Nephron progenitor cell (in vitro differentiated cells): ENCODE data around the gene ANAPC2.

Experiments
- DNase-seq: peaks from one replicate; pipeline ENCODE4 v3.0.0; 2021
- H3K27ac Mint-ChIP-seq: 2 replicates; pipeline ENCODE4 v1.8.0; 2021; ENCODE audit warnings: mild to moderate bottlenecking, moderate library complexity, mixed read lengths
- H3K27me3 Mint-ChIP-seq: 2 replicates; pipeline ENCODE4 v1.8.0; 2021; ENCODE audit warnings: mild to moderate bottlenecking, low read depth, mixed read lengths; ENCODE audit not compliant: poor library complexity
- H3K36me3 Mint-ChIP-seq: 2 replicates; pipeline ENCODE4 v1.8.0; 2021; ENCODE audit warnings: low read depth, mixed read lengths
- H3K4me1 Mint-ChIP-seq: 2 replicates; pipeline ENCODE4 v1.8.0; 2021; ENCODE audit warnings: mixed read lengths
- H3K4me3 Mint-ChIP-seq: 2 replicates; pipeline ENCODE4 v1.8.0; 2021; ENCODE audit warnings: mild to moderate bottlenecking, moderate library complexity, mixed read lengths
- H3K9me3 Mint-ChIP-seq: 2 replicates; pipeline ENCODE4 v1.8.0; 2021; ENCODE audit warnings: mild to moderate bottlenecking, moderate library complexity, mixed read lengths
- TF ChIP-seq, protein P1 (sequence below): fragments of 200-600 bp; sonication (generic); IDR thresholded peaks from 2 replicates; pipeline ENCODE4 v1.5.0; 2021; ENCODE audit warnings: antibody characterized with exemption

Gene ANAPC2

DNA sequence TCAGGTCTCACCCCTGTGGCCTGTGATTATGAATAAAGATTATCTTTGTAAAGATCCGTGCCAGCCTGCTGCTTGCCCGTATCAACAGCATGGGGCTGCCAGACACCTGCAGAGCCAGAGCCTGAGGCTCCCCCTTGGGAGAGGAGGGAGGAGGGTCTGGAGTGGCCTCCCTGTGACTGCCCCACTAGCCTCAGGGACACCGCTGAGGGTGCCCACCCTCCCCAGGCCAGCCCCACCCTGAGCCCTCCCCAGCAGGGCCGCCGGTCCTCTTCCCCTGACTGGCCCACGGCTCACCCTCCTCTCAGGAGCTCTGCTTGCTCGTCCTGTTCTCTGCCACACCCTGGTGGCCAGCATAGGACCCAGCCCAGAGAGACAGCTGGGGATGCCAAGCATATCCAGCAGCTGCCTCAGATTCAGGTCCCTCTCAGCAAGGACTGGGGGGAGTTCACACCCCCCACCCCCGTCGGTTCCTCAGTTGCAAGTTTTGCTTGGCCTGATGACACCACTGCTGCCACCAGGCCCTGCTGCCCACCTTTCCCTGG, 2.0 kb upstream of the ANAPC2 start:
- DNase-seq = no peak
- Mint-ChIP-seq H3K27ac (no peak overlapping the region), H3K4me3 (peak overlapping the region; percentile 79)

DNA sequence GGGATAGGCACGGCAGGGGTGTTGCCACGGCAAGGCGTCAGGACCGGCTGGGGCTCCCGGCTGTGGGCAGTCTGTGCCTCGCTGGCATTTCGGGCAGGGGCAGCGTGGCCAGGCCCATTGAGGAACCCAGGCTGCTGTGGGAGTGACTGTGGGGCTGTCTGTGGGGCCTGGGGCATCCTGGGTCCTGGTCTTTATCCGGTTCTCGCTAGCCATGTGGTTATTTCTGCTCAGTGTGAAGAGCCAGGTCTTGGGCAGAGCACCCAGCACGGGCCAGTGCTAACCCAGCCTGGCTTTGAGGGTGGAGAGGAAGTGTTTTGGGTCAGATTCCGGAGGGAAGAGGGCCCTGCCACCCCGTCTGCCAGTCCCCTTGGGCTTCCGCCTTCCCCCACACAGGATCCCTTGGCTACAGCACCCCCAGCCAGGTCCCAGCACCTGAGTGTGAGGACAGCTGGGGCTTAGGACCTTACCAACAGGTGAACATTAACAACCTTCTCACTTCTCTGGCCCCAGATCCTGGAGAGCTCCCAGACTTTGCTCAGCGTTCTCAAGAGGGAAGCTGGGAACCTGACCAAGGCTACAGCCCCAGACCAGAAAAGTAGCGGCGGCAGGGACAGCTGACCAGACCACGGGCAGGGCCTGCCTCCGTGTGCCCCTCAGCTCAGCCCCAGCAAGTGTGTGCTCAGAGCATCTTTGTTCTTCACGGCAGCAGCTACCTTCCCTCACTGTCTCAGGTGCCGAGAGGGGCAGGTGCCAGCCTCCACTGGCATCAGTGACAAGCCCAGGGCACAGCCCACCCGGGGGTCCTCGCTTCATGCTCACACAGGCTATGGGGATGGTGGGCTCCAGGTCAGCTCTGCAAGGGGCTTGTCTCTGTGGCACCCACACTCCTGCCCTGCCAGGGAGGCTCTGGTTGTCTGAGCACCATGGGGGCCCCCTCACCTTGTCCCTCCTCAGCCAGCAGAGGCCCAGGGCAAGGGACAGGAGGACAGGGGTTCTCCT, 1.2 kb upstream of the ANAPC2 start:
- Mint-ChIP-seq H3K4me1 (peaks cover 33% of the 10 kb centered on the region), H3K27ac (peak overlapping the region; percentile 99), H3K9me3 (no peaks in the 10 kb centered on the region), H3K27me3 (no peaks in the 10 kb centered on the region), H3K4me3 (peak overlapping the region; percentile 96), H3K36me3 (peaks cover 4% of the 10 kb centered on the region)
- no peak for DNase-seq
- TF ChIP-seq, protein P1, sequence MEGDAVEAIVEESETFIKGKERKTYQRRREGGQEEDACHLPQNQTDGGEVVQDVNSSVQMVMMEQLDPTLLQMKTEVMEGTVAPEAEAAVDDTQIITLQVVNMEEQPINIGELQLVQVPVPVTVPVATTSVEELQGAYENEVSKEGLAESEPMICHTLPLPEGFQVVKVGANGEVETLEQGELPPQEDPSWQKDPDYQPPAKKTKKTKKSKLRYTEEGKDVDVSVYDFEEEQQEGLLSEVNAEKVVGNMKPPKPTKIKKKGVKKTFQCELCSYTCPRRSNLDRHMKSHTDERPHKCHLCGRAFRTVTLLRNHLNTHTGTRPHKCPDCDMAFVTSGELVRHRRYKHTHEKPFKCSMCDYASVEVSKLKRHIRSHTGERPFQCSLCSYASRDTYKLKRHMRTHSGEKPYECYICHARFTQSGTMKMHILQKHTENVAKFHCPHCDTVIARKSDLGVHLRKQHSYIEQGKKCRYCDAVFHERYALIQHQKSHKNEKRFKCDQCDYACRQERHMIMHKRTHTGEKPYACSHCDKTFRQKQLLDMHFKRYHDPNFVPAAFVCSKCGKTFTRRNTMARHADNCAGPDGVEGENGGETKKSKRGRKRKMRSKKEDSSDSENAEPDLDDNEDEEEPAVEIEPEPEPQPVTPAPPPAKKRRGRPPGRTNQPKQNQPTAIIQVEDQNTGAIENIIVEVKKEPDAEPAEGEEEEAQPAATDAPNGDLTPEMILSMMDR = no peak

More for the DNA sequence above, 2.0 kb upstream of the ANAPC2 start:
- Mint-ChIP-seq H3K27me3 (no peaks in the 10 kb centered on the region), H3K4me1 (peaks cover 33% of the 10 kb centered on the region), H3K9me3 (no peaks in the 10 kb centered on the region), H3K36me3 (peaks cover 4% of the 10 kb centered on the region)
- TF ChIP-seq, protein P1 = no peak

DNA sequence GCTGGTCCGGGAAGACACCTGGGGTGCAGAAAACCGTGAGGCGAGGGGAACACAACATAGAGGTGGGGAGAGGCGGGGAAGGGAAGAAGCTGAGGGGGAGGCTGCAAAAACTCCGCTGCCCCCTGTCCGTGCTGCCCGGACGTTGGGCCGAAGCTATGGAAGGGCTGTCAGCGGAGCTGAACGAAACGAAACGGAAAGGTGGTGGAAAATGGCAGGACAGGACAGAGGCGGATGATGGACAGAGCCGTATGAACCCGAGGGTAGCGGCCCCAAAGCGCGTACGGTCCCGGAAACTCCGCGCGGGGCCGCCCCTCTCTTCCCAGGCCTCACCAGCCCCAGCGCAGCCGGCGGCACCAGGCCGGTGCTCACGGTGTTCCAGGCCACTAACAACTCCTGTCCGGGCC, 272 bp downstream of the ANAPC2 start:
- TF ChIP-seq, protein P1 = no peak
- H3K27me3 Mint-ChIP-seq = no peaks in the 10 kb centered on the region
- H3K36me3 Mint-ChIP-seq = peaks cover 9% of the 10 kb centered on the region
- DNase-seq = no peak
- H3K27ac Mint-ChIP-seq = peak overlapping the region; percentile 90
- no peaks in the 10 kb centered on the region for H3K9me3 Mint-ChIP-seq
- H3K4me1 Mint-ChIP-seq = peaks cover 33% of the 10 kb centered on the region
- H3K4me3 Mint-ChIP-seq = peak overlapping the region; percentile 93

DNA sequence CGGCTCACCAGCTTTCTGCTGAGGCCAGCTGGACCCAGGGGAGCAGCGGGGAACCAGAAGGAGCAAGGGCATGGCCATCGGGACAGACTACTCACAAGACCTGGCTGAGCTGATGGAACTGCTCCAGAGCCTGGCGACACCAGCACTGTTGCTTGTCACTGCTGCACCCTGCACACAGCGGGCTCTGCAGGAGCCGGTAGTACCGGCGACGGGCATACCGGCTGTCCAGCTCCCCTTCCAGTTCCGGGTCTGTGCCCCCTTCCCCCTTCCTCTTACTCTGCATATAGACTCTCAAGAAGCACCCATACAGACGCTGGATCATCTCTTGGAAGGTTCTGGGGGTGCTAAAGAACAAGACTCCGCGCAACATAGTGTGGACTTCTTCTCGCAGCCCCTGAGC, 974 bp downstream of the ANAPC2 start:
- TF ChIP-seq, protein P1 = no peak
- H3K4me3 Mint-ChIP-seq = peak overlapping the region; percentile 93
- peak overlapping the region; percentile 90 for H3K27ac Mint-ChIP-seq
- no peaks in the 10 kb centered on the region for H3K27me3 Mint-ChIP-seq
- peaks cover 9% of the 10 kb centered on the region for H3K36me3 Mint-ChIP-seq
- H3K9me3 Mint-ChIP-seq = no peaks in the 10 kb centered on the region
- no peak for DNase-seq
- H3K4me1 Mint-ChIP-seq = peaks cover 33% of the 10 kb centered on the region

DNA sequence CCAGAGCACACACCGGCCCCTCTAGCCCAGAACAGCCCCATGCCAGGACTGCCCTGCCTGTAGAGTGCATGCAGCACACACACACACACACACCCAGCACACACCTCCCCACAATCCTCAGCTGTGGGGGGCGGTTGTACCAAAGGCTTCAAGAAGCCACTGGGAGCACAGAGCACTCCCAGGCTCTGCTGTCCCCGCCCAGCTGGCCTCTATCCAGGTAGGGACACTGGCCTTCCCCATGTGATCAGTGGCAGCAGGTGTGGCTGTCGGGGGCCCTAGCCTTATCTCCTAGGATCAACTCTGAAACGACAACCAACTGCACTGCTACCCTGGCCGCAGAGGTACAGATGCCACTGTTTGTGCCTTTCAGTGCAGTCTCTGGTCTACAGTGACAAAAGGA, 2.0 kb downstream of the ANAPC2 start:
- Mint-ChIP-seq H3K27me3 (no peaks in the 10 kb centered on the region), H3K36me3 (peaks cover 14% of the 10 kb centered on the region), H3K9me3 (no peaks in the 10 kb centered on the region)

More for the DNA sequence above, 2.0 kb downstream of the ANAPC2 start:
- Mint-ChIP-seq H3K4me1 (peaks cover 33% of the 10 kb centered on the region), H3K4me3 (peak overlapping the region; percentile 93), H3K27ac (no peak overlapping the region)
- no peak for DNase-seq
- TF ChIP-seq, protein P1 = no peak
